ENCODE results near the gene DBN1.
"Not testable (repeated sequence)": the region's sequence is repeated elsewhere in the genome, so short reads cannot be mapped to it uniquely, and the experiment has no call there.

DNA sequence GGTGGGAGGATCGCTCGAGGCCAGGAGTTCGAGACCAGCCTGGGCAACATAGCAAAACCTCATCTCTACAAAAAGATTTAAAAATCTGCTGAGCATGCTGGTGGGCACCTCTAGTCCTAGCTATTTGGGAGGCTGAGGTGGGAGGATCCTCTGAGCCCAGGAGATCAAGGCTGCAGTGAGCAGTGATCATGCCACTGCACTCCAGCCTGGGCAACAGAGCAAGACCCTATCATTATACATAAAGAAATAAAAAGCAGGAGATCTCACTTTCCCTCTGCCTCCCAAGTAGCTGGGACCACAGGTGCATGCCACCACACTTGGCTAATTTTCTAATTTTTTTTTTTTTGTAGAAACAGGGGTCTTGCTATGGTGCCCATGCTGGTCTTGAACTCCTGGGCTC, 12.3 kb upstream of the DBN1 start:
- TF ChIP-seq, protein P1, sequence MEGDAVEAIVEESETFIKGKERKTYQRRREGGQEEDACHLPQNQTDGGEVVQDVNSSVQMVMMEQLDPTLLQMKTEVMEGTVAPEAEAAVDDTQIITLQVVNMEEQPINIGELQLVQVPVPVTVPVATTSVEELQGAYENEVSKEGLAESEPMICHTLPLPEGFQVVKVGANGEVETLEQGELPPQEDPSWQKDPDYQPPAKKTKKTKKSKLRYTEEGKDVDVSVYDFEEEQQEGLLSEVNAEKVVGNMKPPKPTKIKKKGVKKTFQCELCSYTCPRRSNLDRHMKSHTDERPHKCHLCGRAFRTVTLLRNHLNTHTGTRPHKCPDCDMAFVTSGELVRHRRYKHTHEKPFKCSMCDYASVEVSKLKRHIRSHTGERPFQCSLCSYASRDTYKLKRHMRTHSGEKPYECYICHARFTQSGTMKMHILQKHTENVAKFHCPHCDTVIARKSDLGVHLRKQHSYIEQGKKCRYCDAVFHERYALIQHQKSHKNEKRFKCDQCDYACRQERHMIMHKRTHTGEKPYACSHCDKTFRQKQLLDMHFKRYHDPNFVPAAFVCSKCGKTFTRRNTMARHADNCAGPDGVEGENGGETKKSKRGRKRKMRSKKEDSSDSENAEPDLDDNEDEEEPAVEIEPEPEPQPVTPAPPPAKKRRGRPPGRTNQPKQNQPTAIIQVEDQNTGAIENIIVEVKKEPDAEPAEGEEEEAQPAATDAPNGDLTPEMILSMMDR (IDR thresholded peaks at IDR 0.05 in 8 of 11, conservative IDR thresholded peaks at IDR 0.05 in 3 of 11), result not testable (repeated sequence)
- TF ChIP-seq POLR2A (IDR thresholded peaks at IDR 0.05), result not testable (repeated sequence)
